GM12878 (cell line): ENCODE data around the gene CUZD1.

ENCODE experiments used
- CREM ChIP-seq: IDR thresholded peaks from 2 replicates; pipeline ENCODE4 v1.6.1; 2014; ENCODE audit warnings: antibody characterized with exemption, low read depth
- CTCF ChIP-seq, 3 experiments: IDR thresholded peaks in 2 of 3; conservative IDR thresholded peaks in 1 of 3; 2 replicates each; pipeline ENCODE4 v1.5.1; 2011; ENCODE audit warnings: low read depth in 3 of 3, low read length in 3 of 3, mild to moderate bottlenecking in 3 of 3, control low read depth in 2 of 3, moderate library complexity in 2 of 3, inconsistent platforms in 1 of 3, mixed read lengths in 1 of 3; ENCODE audit not compliant: control insufficient read depth in 2 of 3, insufficient read depth in 1 of 3; ENCODE audit errors: extremely low read depth in 1 of 3
- MTA3 ChIP-seq: IDR thresholded peaks from 2 replicates; pipeline ENCODE4 v1.6.1; 2012; ENCODE audit warnings: low read length, inconsistent platforms, borderline replicate concordance
- NBN ChIP-seq: fragments of 450-650 bp; IDR thresholded peaks from 2 replicates; pipeline ENCODE4 v1.6.1; 2016
- PBX3 ChIP-seq: IDR thresholded peaks from 2 replicates; pipeline ENCODE4 v1.6.1; 2011; ENCODE audit warnings: mild to moderate bottlenecking, low read depth, low read length, moderate library complexity; ENCODE audit not compliant: insufficient replicate concordance
- POLR2A ChIP-seq: IDR thresholded peaks from 2 replicates; pipeline ENCODE4 v1.6.1; 2011; ENCODE audit warnings: low read depth, mild to moderate bottlenecking, low read length
- RAD21 ChIP-seq: IDR thresholded peaks from 2 replicates; pipeline ENCODE4 v1.6.1; 2011; ENCODE audit warnings: mild to moderate bottlenecking, low read depth, low read length, moderate library complexity; ENCODE audit not compliant: insufficient read depth
- RBBP5 ChIP-seq: fragments of 200-600 bp; sonication (generic); conservative IDR thresholded peaks from 2 replicates; pipeline ENCODE4 v1.6.1; 2016
- ZSCAN29 ChIP-seq: fragments of 450-650 bp; IDR thresholded peaks from 2 replicates; pipeline ENCODE4 v1.6.1; 2017; ENCODE audit warnings: mild to moderate bottlenecking, moderate library complexity

- TF ChIP-seq POLR2A = no peak
- no peak for TF ChIP-seq PBX3
- no peak for TF ChIP-seq RAD21
- TF ChIP-seq NBN = no peak
- no peak for TF ChIP-seq CTCF (IDR thresholded peaks at IDR 0.05 in 2 of 3, conservative IDR thresholded peaks at IDR 0.05 in 1 of 3; ENCODE audit: control insufficient read depth in 2 of 3, extremely low read depth in 1 of 3, insufficient read depth in 1 of 3, low read depth in 3 of 3, low read length in 3 of 3)
- TF ChIP-seq CREM = no peak
- no peak for TF ChIP-seq MTA3
- no peak for TF ChIP-seq RBBP5
- no peak for TF ChIP-seq ZSCAN29
Observed at GRCh38 chr10:122849090-122849489, 3.4 kb upstream of the CUZD1 start.
